Upper lobe of right lung (tissue), 1 donor: ENCODE measurements around the gene ZNF414. TPM values are rescaled to one million over a fixed set of nuclear protein-coding genes. Genes with fewer than 3 reads are reported as not detected.
A peak's percentile ranks its signal among the peaks of the same experiment; 100 is the strongest.

Source experiments
- ATAC-seq: fragments of 200-7000 bp; cut with Tn5 transposase; one replicate; pipeline ENCODE4 v1.9.1; 2020; ENCODE audit warnings: mild to moderate bottlenecking, moderate library complexity
- DNase-seq: peaks from one replicate; pipeline ENCODE4 v3.0.0-alpha.2; 2020
- H3K27ac ChIP-seq: fragments of 200-600 bp; one replicate; pipeline ENCODE4 v1.8.0; 2022
- H3K27me3 ChIP-seq: fragments of 200-600 bp; one replicate; pipeline ENCODE4 v1.8.0; 2022; ENCODE audit warnings: mild to moderate bottlenecking
- H3K36me3 ChIP-seq: fragments of 200-600 bp; one replicate; pipeline ENCODE4 v1.8.0; 2022
- H3K4me1 ChIP-seq: fragments of 200-600 bp; one replicate; pipeline ENCODE4 v1.8.0; 2022
- H3K4me3 ChIP-seq: fragments of 200-600 bp; one replicate; pipeline ENCODE4 v1.8.0; 2022; ENCODE audit warnings: mild to moderate bottlenecking
- H3K9me3 ChIP-seq: fragments of 200-600 bp; one replicate; pipeline ENCODE4 v1.8.0; 2022
- intact Hi-C: fragments of 100-400 bp; cut with DNase I; formaldehyde crosslinking; loops from one replicate; pipeline ENCODE4 v1.11.0; 2022
- total RNA-seq: library from RNA; stranded (reverse); fragmentation: NEBNext Ultra II Directional; extraction: Animal tissue kit (Norgen Biotek cat#: 25700); gene quantifications from one replicate; pipeline ENCODE4 v1.2.1, GENCODE V29; 2021
- TF ChIP-seq, protein P1 (sequence below): fragments of 200-600 bp; IDR thresholded peaks from one replicate; pipeline ENCODE4 v1.8.0; 2022; ENCODE audit warnings: antibody characterized with exemption
- donor health status: DM: no; HTN: yes; CAD: no; lungs with severe emphysema.

ZNF414 gene
- total RNA-seq, 1 donor from 2014 or later: 23.4 TPM

DNA sequence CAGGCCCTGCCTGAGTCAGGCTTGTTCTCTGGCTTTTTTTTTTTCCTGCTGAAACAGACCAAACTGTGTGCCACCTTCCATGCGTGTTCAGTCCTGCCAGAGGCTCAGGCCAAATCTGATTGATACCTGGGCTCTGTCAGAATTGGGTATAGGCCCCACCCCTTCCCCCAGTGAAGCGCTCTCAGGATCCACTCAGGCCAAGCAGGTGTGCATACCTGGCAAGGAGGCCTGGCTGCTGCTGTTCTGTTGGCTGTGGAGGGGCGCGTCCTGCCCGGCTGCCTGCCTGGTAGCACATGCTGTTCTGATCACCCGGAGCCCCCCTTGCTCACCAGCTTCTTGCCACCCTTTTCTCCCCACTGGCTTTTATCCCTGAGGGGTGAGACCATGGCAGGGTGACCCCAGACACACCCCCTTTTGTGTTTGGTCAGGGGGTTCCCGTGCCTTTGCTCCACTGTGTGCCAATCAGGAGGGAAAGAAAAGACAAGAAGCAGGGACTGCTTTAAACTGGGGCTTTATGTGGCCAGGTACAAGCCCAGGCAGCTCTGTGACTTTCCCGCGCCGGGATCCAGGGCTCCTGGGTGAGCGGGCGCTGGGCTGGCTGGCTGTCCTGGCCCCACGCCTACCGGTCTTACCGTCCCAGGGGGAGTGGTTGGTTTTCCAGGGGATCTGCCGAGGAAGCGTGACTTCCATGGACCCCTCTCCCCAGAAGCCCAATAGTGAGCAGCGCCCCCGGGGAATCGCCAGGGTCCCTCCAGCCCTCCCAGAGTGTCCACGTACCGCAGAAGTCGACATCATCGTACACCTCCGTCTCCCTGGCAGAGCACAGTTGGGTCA lies 24.2 kb downstream of the ZNF414 start:
- Histone ChIP-seq H3K27ac (no peak overlapping the region), H3K4me3 (no peak overlapping the region), H3K36me3 (peaks cover 53% of the 10 kb centered on the region), H3K27me3 (no peaks in the 10 kb centered on the region), H3K9me3 (no peaks in the 10 kb centered on the region), H3K4me1 (peaks cover 14% of the 10 kb centered on the region)
- intact Hi-C loops: no loop called here
- DNase-seq: no peak
- TF ChIP-seq, protein P1, sequence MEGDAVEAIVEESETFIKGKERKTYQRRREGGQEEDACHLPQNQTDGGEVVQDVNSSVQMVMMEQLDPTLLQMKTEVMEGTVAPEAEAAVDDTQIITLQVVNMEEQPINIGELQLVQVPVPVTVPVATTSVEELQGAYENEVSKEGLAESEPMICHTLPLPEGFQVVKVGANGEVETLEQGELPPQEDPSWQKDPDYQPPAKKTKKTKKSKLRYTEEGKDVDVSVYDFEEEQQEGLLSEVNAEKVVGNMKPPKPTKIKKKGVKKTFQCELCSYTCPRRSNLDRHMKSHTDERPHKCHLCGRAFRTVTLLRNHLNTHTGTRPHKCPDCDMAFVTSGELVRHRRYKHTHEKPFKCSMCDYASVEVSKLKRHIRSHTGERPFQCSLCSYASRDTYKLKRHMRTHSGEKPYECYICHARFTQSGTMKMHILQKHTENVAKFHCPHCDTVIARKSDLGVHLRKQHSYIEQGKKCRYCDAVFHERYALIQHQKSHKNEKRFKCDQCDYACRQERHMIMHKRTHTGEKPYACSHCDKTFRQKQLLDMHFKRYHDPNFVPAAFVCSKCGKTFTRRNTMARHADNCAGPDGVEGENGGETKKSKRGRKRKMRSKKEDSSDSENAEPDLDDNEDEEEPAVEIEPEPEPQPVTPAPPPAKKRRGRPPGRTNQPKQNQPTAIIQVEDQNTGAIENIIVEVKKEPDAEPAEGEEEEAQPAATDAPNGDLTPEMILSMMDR: no peak
- peak; percentile 57 for ATAC-seq

DNA sequence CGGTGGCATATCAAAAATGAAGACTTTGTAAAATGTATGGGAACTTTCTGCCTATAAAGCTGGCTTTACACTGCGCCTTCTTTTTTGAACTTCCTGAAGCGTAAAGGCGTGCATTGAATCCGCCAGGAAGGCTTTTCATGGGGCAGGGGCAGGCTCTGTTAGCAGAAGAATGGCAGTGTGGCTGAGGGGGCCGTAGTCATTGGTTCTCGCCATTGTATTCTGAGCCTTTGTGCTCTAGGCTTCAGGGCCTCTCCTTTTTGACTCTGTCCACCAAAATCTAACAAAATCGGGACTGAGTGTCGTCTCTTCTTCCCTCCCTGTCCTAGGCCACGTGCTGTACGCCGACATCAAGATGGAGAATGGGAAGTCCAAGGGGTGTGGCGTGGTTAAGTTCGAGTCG lies 25.6 kb downstream of the ZNF414 start:
- Histone ChIP-seq H3K27me3 (no peaks in the 10 kb centered on the region), H3K4me1 (peaks cover 18% of the 10 kb centered on the region), H3K36me3 (peaks cover 67% of the 10 kb centered on the region), H3K4me3 (no peak overlapping the region), H3K27ac (no peak overlapping the region), H3K9me3 (no peaks in the 10 kb centered on the region)
- no peak for ATAC-seq
- DNase-seq: no peak
- TF ChIP-seq, protein P1: no peak
- intact Hi-C loops: no loop called here

DNA sequence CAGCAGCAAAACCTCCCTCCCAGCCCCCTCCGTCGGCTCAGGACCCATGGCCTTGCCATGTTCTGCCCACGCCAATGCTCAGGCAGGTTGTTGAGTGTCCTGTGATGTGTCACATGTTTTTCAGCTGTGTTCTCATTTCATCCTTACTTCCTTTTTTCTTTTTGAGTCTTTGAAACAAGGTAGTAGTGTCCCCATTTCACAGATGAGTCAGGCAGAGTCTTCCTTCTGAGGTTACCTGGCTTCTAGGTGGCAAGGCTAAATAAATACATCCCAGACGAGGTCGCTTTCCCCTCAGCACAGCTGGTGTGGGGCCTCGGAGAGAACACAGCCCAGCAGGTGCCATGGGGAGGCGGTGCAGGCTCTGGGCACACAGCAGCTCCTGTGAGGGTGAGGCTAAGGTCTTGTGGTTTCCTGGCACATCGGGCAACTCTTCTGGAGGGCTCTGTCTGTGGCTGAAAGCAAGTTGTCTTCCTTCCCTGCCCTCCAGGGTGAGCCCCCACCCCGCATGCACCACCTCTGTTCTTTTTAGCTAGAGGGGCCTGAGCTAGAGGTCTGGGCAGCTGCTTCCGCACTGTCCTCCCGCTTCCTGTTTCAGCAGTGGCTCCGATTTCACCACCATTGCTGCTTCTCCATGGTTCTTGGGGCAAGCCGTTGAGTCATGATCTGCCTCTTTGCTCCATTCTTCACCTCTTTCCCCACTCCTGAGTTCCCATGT lies 26.7 kb downstream of the ZNF414 start:
- H3K9me3 ChIP-seq: no peaks in the 10 kb centered on the region
- H3K36me3 ChIP-seq: peaks cover 78% of the 10 kb centered on the region

DNA sequence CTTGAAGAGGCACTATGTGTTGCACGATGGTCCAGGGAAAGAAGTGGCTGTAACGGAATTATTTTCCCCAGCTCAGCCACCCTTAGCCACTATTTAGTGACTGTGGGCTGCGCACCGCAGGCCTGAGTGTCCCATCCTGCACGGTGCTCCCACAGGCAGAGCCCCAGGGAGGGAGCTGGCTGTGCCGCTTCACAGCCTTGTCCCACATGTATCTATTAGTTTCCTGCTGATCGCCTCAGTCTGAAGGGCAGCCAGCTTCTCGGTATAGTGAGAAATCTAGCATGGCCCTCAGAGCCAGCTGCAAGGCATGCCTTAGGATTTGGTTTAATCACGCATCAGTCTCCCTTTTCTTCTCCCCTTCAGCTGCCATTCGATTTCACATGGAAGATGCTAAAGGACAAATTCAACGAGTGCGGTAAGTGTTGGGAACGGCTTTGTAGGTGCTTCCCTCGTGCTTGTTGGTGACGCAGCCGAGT lies 27.3 kb downstream of the ZNF414 start:
- Histone ChIP-seq H3K9me3 (no peaks in the 10 kb centered on the region), H3K4me3 (no peak overlapping the region), H3K36me3 (peaks cover 81% of the 10 kb centered on the region), H3K27me3 (no peaks in the 10 kb centered on the region), H3K4me1 (peaks cover 18% of the 10 kb centered on the region), H3K27ac (peak overlapping the region; percentile 63)
- DNase-seq (peak; percentile 52), ATAC-seq (no peak)
- TF ChIP-seq, protein P1: no peak
- intact Hi-C loops: no loop called here

More for the DNA sequence above, 26.7 kb downstream of the ZNF414 start:
- no peak overlapping the region for H3K4me3 ChIP-seq
- intact Hi-C loops: no loop called here
- H3K27ac ChIP-seq: peak overlapping the region; percentile 63
- H3K27me3 ChIP-seq: no peaks in the 10 kb centered on the region
- DNase-seq: peak; percentile 83
- TF ChIP-seq, protein P1: no peak
- H3K4me1 ChIP-seq: peaks cover 18% of the 10 kb centered on the region
- ATAC-seq: peak; percentile 70

DNA sequence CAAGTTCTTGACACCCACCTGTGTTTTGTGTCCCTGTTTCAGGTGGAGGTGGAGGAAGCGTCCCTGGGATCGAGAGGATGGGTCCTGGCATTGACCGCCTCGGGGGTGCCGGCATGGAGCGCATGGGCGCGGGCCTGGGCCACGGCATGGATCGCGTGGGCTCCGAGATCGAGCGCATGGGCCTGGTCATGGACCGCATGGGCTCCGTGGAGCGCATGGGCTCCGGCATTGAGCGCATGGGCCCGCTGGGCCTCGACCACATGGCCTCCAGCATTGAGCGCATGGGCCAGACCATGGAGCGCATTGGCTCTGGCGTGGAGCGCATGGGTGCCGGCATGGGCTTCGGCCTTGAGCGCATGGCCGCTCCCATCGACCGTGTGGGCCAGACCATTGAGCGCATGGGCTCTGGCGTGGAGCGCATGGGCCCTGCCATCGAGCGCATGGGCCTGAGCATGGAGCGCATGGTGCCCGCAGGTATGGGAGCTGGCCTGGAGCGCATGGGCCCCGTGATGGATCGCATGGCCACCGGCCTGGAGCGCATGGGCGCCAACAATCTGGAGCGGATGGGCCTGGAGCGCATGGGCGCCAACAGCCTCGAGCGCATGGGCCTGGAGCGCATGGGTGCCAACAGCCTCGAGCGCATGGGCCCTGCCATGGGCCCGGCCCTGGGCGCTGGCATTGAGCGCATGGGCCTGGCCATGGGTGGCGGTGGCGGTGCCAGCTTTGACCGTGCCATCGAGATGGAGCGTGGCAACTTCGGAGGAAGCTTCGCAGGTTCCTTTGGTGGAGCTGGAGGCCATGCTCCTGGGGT lies 28.2 kb downstream of the ZNF414 start:
- intact Hi-C loops: no loop called here
- Histone ChIP-seq H3K4me1 (peaks cover 27% of the 10 kb centered on the region), H3K36me3 (peaks cover 91% of the 10 kb centered on the region), H3K4me3 (no peak overlapping the region), H3K27ac (no peak overlapping the region), H3K9me3 (no peaks in the 10 kb centered on the region), H3K27me3 (no peaks in the 10 kb centered on the region)
- TF ChIP-seq, protein P1: no peak
- DNase-seq: peak; percentile 60
- ATAC-seq: no peak
